ENCODE data around the gene PRSS36.

DNA sequence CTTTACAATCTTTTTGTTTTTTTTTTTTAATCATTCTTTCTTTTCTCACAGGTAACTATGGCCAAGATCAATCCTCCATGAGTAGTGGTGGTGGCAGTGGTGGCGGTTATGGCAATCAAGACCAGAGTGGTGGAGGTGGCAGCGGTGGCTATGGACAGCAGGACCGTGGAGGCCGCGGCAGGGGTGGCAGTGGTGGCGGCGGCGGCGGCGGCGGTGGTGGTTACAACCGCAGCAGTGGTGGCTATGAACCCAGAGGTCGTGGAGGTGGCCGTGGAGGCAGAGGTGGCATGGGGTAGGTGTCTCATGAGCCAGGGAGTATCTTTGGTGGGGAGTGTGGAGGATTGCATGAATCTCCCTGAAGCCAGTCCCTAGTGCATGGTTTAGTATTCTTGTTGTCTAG, 35.0 kb upstream of the PRSS36 start:
- TF ChIP-seq, protein P1, sequence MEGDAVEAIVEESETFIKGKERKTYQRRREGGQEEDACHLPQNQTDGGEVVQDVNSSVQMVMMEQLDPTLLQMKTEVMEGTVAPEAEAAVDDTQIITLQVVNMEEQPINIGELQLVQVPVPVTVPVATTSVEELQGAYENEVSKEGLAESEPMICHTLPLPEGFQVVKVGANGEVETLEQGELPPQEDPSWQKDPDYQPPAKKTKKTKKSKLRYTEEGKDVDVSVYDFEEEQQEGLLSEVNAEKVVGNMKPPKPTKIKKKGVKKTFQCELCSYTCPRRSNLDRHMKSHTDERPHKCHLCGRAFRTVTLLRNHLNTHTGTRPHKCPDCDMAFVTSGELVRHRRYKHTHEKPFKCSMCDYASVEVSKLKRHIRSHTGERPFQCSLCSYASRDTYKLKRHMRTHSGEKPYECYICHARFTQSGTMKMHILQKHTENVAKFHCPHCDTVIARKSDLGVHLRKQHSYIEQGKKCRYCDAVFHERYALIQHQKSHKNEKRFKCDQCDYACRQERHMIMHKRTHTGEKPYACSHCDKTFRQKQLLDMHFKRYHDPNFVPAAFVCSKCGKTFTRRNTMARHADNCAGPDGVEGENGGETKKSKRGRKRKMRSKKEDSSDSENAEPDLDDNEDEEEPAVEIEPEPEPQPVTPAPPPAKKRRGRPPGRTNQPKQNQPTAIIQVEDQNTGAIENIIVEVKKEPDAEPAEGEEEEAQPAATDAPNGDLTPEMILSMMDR (IDR thresholded peaks at IDR 0.05): no peak
- no peak for TF ChIP-seq EP300 (IDR thresholded peaks at IDR 0.05)
- no peak for TF ChIP-seq POLR2A (IDR thresholded peaks at IDR 0.05)
